Mesendoderm (in vitro differentiated cells): Measurements from ENCODE around the gene STAB1.

Source experiments
- DNase-seq: peaks from one replicate; pipeline ENCODE4 v3.0.0; 2013
- H2AK5ac ChIP-seq: 2 replicates; pipeline ENCODE4 v1.6.1; 2013; ENCODE audit warnings: low read length, inconsistent platforms
- H2BK120ac ChIP-seq: 2 replicates; pipeline ENCODE4 v1.6.1; 2013; ENCODE audit warnings: low read depth, mild to moderate bottlenecking, low read length, moderate library complexity, mixed read lengths
- H2BK15ac ChIP-seq: replicated peaks from 2 replicates; pipeline ENCODE4 v1.6.1; 2013; ENCODE audit warnings: low read depth, mild to moderate bottlenecking, moderate library complexity
- H2BK5ac ChIP-seq: 2 replicates; pipeline ENCODE4 v1.6.1; 2013; ENCODE audit warnings: low read length, inconsistent platforms
- H3K18ac ChIP-seq: 2 replicates; pipeline ENCODE4 v1.6.1; 2013; ENCODE audit warnings: mild to moderate bottlenecking, low read length, mixed read lengths
- H3K23ac ChIP-seq: one replicate; pipeline ENCODE4 v1.6.1; 2013; ENCODE audit warnings: low read length
- H3K27ac ChIP-seq: 2 replicates; pipeline ENCODE4 v1.5.1; 2013; ENCODE audit warnings: low read depth, mild to moderate bottlenecking, inconsistent platforms, low read length, moderate library complexity
- H3K27me3 ChIP-seq: 2 replicates; pipeline ENCODE4 v1.6.1; 2013; ENCODE audit warnings: low read length, control low read depth, mild to moderate bottlenecking, inconsistent platforms; ENCODE audit not compliant: insufficient read depth, poor library complexity
- H3K36me3 ChIP-seq: 2 replicates; pipeline ENCODE4 v1.6.1; 2013; ENCODE audit warnings: low read length, inconsistent platforms; ENCODE audit not compliant: control insufficient read depth, insufficient read depth
- H3K4ac ChIP-seq: one replicate; pipeline ENCODE4 v1.6.1; 2013; ENCODE audit warnings: low read depth, mild to moderate bottlenecking, low read length, moderate library complexity
- H3K4me1 ChIP-seq: 2 replicates; pipeline ENCODE4 v1.6.1; 2013; ENCODE audit warnings: low read depth, low read length, inconsistent platforms; ENCODE audit not compliant: control insufficient read depth
- H3K4me2 ChIP-seq: 2 replicates; pipeline ENCODE4 v1.6.1; 2013; ENCODE audit warnings: low read length
- H3K4me3 ChIP-seq: 2 replicates; pipeline ENCODE4 v1.5.1; 2013; ENCODE audit warnings: mild to moderate bottlenecking, low read length
- H3K56ac ChIP-seq: one replicate; pipeline ENCODE4 v1.6.1; 2013; ENCODE audit warnings: low read length
- H3K79me1 ChIP-seq: 2 replicates; pipeline ENCODE4 v1.6.1; 2013; ENCODE audit warnings: low read length, inconsistent platforms
- H3K79me2 ChIP-seq: 2 replicates; pipeline ENCODE4 v1.6.1; 2013; ENCODE audit warnings: mild to moderate bottlenecking, low read length; ENCODE audit not compliant: control insufficient read depth, insufficient read depth
- H3K9ac ChIP-seq: 2 replicates; pipeline ENCODE4 v1.6.1; 2013; ENCODE audit warnings: low read length, inconsistent platforms
- H4K5ac ChIP-seq: one replicate; pipeline ENCODE4 v1.6.1; 2013; ENCODE audit warnings: low read length
- H4K8ac ChIP-seq: one replicate; pipeline ENCODE4 v1.6.1; 2013; ENCODE audit warnings: low read depth, mild to moderate bottlenecking, control low read depth, low read length, moderate library complexity
- WGBS: extraction: QIAGEN DNeasy Blood & Tissue Kit; methylation state at CpG from one replicate; pipeline ENCODE4 v1.1.7; 2013; ENCODE audit warnings: low lambda C conversion rate, missing lambda C conversion rate; ENCODE audit not compliant: insufficient coverage; ENCODE audit errors: extremely low coverage; 5-methylcytosine and 5-hydroxymethylcytosine counted together

The STAB1 gene

GRCh38 chr3:52513281-52513680 lies 18.1 kb downstream of the STAB1 start:
- WGBS: no CpG with 5 or more reads among the region's 7 CpGs
- Histone ChIP-seq H3K4me2 (no peak overlapping the region), H4K8ac (no peak overlapping the region), H3K18ac (no peak overlapping the region), H3K79me1 (no peaks in the 10 kb centered on the region), H2BK120ac (no peak overlapping the region), H3K79me2 (no peaks in the 10 kb centered on the region), H3K23ac (no peak overlapping the region), H3K27ac (no peak overlapping the region), H2BK15ac (no peak overlapping the region), H3K4me3 (no peak overlapping the region), H3K9ac (no peak overlapping the region), H3K27me3 (no peaks in the 10 kb centered on the region), H3K36me3 (no peaks in the 10 kb centered on the region), H4K5ac (no peak overlapping the region), H3K4me1 (no peaks in the 10 kb centered on the region), H2AK5ac (no peak overlapping the region), H3K56ac (no peak overlapping the region), H2BK5ac (no peak overlapping the region), H3K4ac (no peak overlapping the region)
- DNase-seq: no peak

GRCh38 chr3:52514576-52514975 lies 19.4 kb downstream of the STAB1 start:
- WGBS: no CpG with 5 or more reads among the region's 11 CpGs
- Histone ChIP-seq H3K79me2 (no peaks in the 10 kb centered on the region), H3K18ac (no peak overlapping the region), H3K4ac (no peak overlapping the region), H3K79me1 (no peaks in the 10 kb centered on the region), H3K27me3 (no peaks in the 10 kb centered on the region), H2BK5ac (no peak overlapping the region), H4K8ac (no peak overlapping the region), H3K36me3 (no peaks in the 10 kb centered on the region), H4K5ac (no peak overlapping the region), H2BK120ac (no peak overlapping the region), H2BK15ac (no peak overlapping the region), H2AK5ac (no peak overlapping the region), H3K23ac (no peak overlapping the region), H3K9ac (no peak overlapping the region), H3K4me1 (peaks cover 2% of the 10 kb centered on the region), H3K27ac (no peak overlapping the region), H3K56ac (no peak overlapping the region), H3K4me3 (no peak overlapping the region), H3K4me2 (no peak overlapping the region)
- DNase-seq: no peak

GRCh38 chr3:52515192-52515591 lies 20.1 kb downstream of the STAB1 start:
- DNase-seq: no peak
- no peaks in the 10 kb centered on the region for H3K27me3 ChIP-seq

GRCh38 chr3:52516509-52517195 lies 21.5 kb downstream of the STAB1 start:
- H3K27me3 ChIP-seq: no peaks in the 10 kb centered on the region
- H3K4me1 ChIP-seq: peaks cover 2% of the 10 kb centered on the region
- no peak overlapping the region for H3K56ac ChIP-seq
- H3K23ac ChIP-seq: no peak overlapping the region
- H2BK15ac ChIP-seq: no peak overlapping the region
- no peak overlapping the region for H4K5ac ChIP-seq
- H3K79me2 ChIP-seq: no peaks in the 10 kb centered on the region
- DNase-seq: no peak
- no peak overlapping the region for H4K8ac ChIP-seq
- no peak overlapping the region for H3K27ac ChIP-seq
- no peak overlapping the region for H3K18ac ChIP-seq
- no peak overlapping the region for H2BK5ac ChIP-seq
- H3K79me1 ChIP-seq: no peaks in the 10 kb centered on the region
- H3K9ac ChIP-seq: no peak overlapping the region
- H3K4ac ChIP-seq: no peak overlapping the region
- no peak overlapping the region for H3K4me3 ChIP-seq
- no peak overlapping the region for H2BK120ac ChIP-seq
- no peak overlapping the region for H2AK5ac ChIP-seq
- no peak overlapping the region for H3K4me2 ChIP-seq
- WGBS: no CpG with 5 or more reads among the region's 19 CpGs
- no peaks in the 10 kb centered on the region for H3K36me3 ChIP-seq

More at GRCh38 chr3:52515192-52515591, 20.1 kb downstream of the STAB1 start:
- no peak overlapping the region for H3K56ac ChIP-seq
- H4K8ac ChIP-seq: no peak overlapping the region
- WGBS: no CpG with 5 or more reads among the region's 6 CpGs
- no peak overlapping the region for H3K23ac ChIP-seq
- no peak overlapping the region for H4K5ac ChIP-seq
- H3K27ac ChIP-seq: no peak overlapping the region
- H3K36me3 ChIP-seq: no peaks in the 10 kb centered on the region
- H3K4me2 ChIP-seq: no peak overlapping the region
- H3K4ac ChIP-seq: no peak overlapping the region
- no peak overlapping the region for H3K9ac ChIP-seq
- no peak overlapping the region for H2BK15ac ChIP-seq
- H3K18ac ChIP-seq: no peak overlapping the region
- H3K79me1 ChIP-seq: no peaks in the 10 kb centered on the region
- no peak overlapping the region for H2BK5ac ChIP-seq
- peaks cover 2% of the 10 kb centered on the region for H3K4me1 ChIP-seq
- H3K79me2 ChIP-seq: no peaks in the 10 kb centered on the region
- H2AK5ac ChIP-seq: no peak overlapping the region
- no peak overlapping the region for H2BK120ac ChIP-seq
- H3K4me3 ChIP-seq: no peak overlapping the region

GRCh38 chr3:52517796-52518722 lies 22.9 kb downstream of the STAB1 start:
- Histone ChIP-seq H3K23ac (no peak overlapping the region), H3K9ac (peak overlapping the region; percentile 65), H2BK5ac (no peak overlapping the region), H3K36me3 (no peaks in the 10 kb centered on the region), H3K79me1 (no peaks in the 10 kb centered on the region), H3K4me2 (peak overlapping the region; percentile 77), H3K4ac (no peak overlapping the region), H4K5ac (no peak overlapping the region), H4K8ac (no peak overlapping the region), H3K4me3 (no peak overlapping the region), H3K27me3 (no peaks in the 10 kb centered on the region), H2AK5ac (no peak overlapping the region), H3K79me2 (no peaks in the 10 kb centered on the region), H3K18ac (no peak overlapping the region), H2BK120ac (no peak overlapping the region), H3K4me1 (peaks cover 2% of the 10 kb centered on the region), H3K27ac (no peak overlapping the region), H3K56ac (peak overlapping the region; percentile 88), H2BK15ac (no peak overlapping the region)
- DNase-seq: peak; percentile 25
- WGBS: no CpG with 5 or more reads among the region's 25 CpGs
